Tibial nerve (tissue), 4 donors: ENCODE measurements around the gene TOR1AIP2.

Source experiments
- CTCF ChIP-seq, 5 experiments: fragments of 200-600 bp in 3 of 5; fragments of 450-650 bp in 2 of 5; sonication (generic) in 3 of 5; IDR thresholded peaks; one replicate each; pipeline ENCODE4 v1.5.1; 2016 to 2019; ENCODE audit warnings: antibody characterized with exemption in 5 of 5, mild to moderate bottlenecking in 3 of 5, moderate library complexity in 2 of 5
- EP300 ChIP-seq, 2 donors: sonication (generic); formaldehyde crosslinking; IDR thresholded peaks; one replicate each; pipeline ENCODE4 v1.6.1; 2017; ENCODE audit warnings: antibody characterized with exemption in 2 of 2, mild to moderate bottlenecking in 1 of 2
- POLR2A ChIP-seq, 2 donors: fragments of 450-650 bp; IDR thresholded peaks; one replicate each; pipeline ENCODE4 v1.6.1; 2017; ENCODE audit warnings: antibody characterized with exemption in 2 of 2, mild to moderate bottlenecking in 2 of 2, moderate library complexity in 2 of 2

- TF ChIP-seq CTCF (IDR thresholded peaks at IDR 0.05) (no peak), POLR2A (IDR thresholded peaks at IDR 0.05) (no peak), EP300 (IDR thresholded peaks at IDR 0.05) (no peak)
Measured at GRCh38 chr1:179866616-179867015, 11.0 kb downstream of the TOR1AIP2 start.
